DND-41 (cell line): ENCODE data around the gene GLOD5.

Experiments
- CTCF ChIP-seq: IDR thresholded peaks from 2 replicates; pipeline ENCODE4 v1.5.1; 2012; ENCODE audit warnings: borderline replicate concordance, low read length, moderate library complexity, mild to moderate bottlenecking; ENCODE audit not compliant: poor library complexity, severe bottlenecking; ENCODE audit errors: extremely low read depth
- EZH2 ChIP-seq: IDR thresholded peaks from 3 replicates; pipeline ENCODE4 v1.6.1; 2012; ENCODE audit warnings: borderline replicate concordance, low read depth, mild to moderate bottlenecking, moderate library complexity, low read length, inconsistent platforms; ENCODE audit not compliant: severe bottlenecking

DNA sequence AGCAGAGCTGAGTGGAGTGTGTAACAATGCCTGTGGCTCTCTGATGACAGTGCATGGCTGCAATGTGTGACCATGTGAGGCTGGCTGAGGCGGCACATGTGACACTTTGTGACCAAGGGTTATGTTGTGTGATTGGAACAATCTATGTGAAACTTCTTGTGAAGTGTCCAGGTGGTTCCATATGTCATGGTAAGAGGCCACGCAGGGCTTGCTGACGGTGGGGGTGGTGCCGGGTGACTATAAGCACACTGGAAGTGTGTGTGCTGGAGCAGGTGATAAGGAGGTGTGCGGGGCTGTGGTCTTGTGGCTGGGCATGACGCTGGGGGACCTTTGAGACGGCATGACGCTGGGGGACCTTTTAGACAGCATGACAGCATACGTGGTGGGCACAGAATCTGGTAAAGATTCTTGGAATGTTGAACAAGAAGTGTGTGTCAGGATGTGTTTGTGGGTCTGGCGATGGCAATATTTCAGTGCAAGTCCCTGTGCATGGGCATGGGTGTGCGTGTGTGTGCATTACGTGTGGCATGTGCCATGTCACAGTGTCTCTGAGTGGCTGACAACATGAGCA is 32.9 kb downstream of the GLOD5 start:
- TF ChIP-seq CTCF (no peak), EZH2 (no peak)
